22Rv1 (cell line): ENCODE data around the gene CPSF3.
A peak's percentile ranks its signal among the peaks of the same experiment; 100 is the strongest.

Source experiments
- H3K27ac ChIP-seq: fragments of 450-650 bp; 2 replicates; pipeline ENCODE4 v1.5.1; 2017
- CTCF ChIP-seq: fragments of 450-650 bp; IDR thresholded peaks from 2 replicates; pipeline ENCODE4 v1.5.1; 2017; ENCODE audit warnings: mild to moderate bottlenecking
- ZFX ChIP-seq: fragments of 450-650 bp; IDR thresholded peaks from 2 replicates; pipeline ENCODE4 v1.6.1; 2017; ENCODE audit warnings: antibody characterized with exemption, borderline replicate concordance

Gene CPSF3

GRCh38 chr2:9472511-9472910 lies 49.1 kb downstream of the CPSF3 start:
- TF ChIP-seq CTCF (no peak), ZFX (no peak)

GRCh38 chr2:9473308-9473984 lies 50.0 kb downstream of the CPSF3 start:
- TF ChIP-seq CTCF (no peak), ZFX (no peak)
- H3K27ac ChIP-seq = peak overlapping the region; percentile 90

More at GRCh38 chr2:9472511-9472910, 49.1 kb downstream of the CPSF3 start:
- no peak overlapping the region for H3K27ac ChIP-seq

DNA sequence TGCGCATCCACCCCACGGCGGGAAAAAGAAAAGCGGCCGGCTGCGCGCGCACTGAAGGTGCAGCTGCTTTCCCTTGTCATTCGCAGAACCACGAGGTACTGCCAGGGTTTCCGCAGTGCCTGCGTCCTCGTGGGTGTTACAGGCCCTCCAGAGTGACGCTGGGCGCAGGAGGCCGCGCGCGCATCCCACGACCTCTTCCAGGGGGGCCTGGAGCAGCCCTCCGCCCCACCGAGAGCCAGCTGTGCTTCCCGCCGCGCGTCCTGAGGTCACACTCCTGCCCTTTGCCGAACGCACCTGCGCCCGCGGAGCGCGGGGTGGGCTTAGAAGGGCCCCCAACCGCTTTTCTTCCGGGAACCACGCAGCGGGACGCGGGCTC lies 50.5 kb downstream of the CPSF3 start:
- TF ChIP-seq CTCF = no peak
- no peak for TF ChIP-seq ZFX
- peak overlapping the region; percentile 90 for H3K27ac ChIP-seq

- 0 out of 2 replicates have a peak, but pooled peaks have one; percentile 19 for TF ChIP-seq ZFX
- 0 out of 2 replicates have a peak, but pooled peaks have one; percentile 4 for TF ChIP-seq CTCF
- peak within 1 kb of the TSS; percentile 90 for H3K27ac ChIP-seq
These were observed 51.1 kb downstream of the CPSF3 start, which contains the start of gene IAH1 for GRCh38 chr2:9474361-9475057. Gene IAH1, plus strand, starts transcription at chr2:9474551. Its CDS starts 16 bp downstream, at chr2:9474567.

GRCh38 chr2:9477914-9478313 lies 54.5 kb downstream of the CPSF3 start:
- no peak for TF ChIP-seq CTCF
- TF ChIP-seq ZFX = no peak
- no peak overlapping the region; the same call in 1 of the 2 replicates for H3K27ac ChIP-seq

GRCh38 chr2:9478526-9478925 lies 55.1 kb downstream of the CPSF3 start:
- TF ChIP-seq ZFX = no peak
- no peak for TF ChIP-seq CTCF
- no peak overlapping the region for H3K27ac ChIP-seq

- TF ChIP-seq ZFX = no peak
- H3K27ac ChIP-seq = no peak overlapping the region
These were observed 56.7 kb downstream of the CPSF3 start for GRCh38 chr2:9480157-9480556.
